ENCODE results near the gene UBE3C. TPM values are rescaled to one million over a fixed set of nuclear protein-coding genes. Genes with fewer than 3 reads are reported as not detected.

Gene UBE3C
- total RNA-seq, 1 donor: 95.9 TPM

- Histone ChIP-seq H3K27ac (ENCODE audit: low read depth, low read length) (no peak overlapping the region), H2AFZ (ENCODE audit: low read length) (no peak overlapping the region), H3K4me2 (ENCODE audit: insufficient read depth, low read length) (no peak overlapping the region), H4K20me1 (ENCODE audit: insufficient read depth, low read length) (no peaks in the 10 kb centered on the region), H3K4me3 (ENCODE audit: insufficient read depth, low read length) (no peak overlapping the region), H3K9me3 (ENCODE audit: low read depth, low read length) (no peaks in the 10 kb centered on the region), H3K4me1 (ENCODE audit: insufficient read depth, low read length) (peaks cover 9% of the 10 kb centered on the region), H3K27me3 (ENCODE audit: insufficient read depth, low read length) (no peaks in the 10 kb centered on the region), H3K36me3 (ENCODE audit: insufficient read depth, low read length) (peaks cover 44% of the 10 kb centered on the region), H3K79me2 (ENCODE audit: insufficient read depth, low read length) (no peaks in the 10 kb centered on the region)
- no peak for DNase-seq (ENCODE audit: insufficient read length, low spot score, missing footprints)
- TF ChIP-seq CTCF (IDR thresholded peaks at IDR 0.05; ENCODE audit: extremely low read depth, low read depth, low read length): no peak
Observed at GRCh38 chr7:157204134-157204533, 65.4 kb downstream of the UBE3C start.

DNA sequence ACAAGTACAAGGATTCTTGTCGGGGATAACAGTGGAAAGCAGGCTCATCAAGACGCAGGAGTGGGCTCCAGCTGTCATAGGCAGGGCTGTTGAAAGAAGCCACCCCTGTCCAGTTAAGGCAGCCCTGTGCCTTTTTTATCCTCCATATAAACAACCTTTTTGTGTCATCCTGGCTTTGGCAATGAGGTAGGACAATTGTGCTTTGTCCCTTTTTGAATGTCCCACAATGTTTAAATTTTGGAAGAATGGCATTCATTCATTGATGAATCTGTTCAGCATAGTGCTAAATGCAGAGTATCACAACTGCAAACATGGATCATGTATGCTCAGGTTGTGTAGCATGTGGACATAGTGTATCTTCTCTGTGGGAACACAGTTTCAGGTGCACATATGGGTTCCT is 66.7 kb downstream of the UBE3C start:
- H4K20me1 ChIP-seq (ENCODE audit: insufficient read depth, low read length): no peaks in the 10 kb centered on the region
- no peak overlapping the region for H2AFZ ChIP-seq (ENCODE audit: low read length)
- peaks cover 3% of the 10 kb centered on the region for H3K4me1 ChIP-seq (ENCODE audit: insufficient read depth, low read length)
- no peak overlapping the region for H3K4me3 ChIP-seq (ENCODE audit: insufficient read depth, low read length)
- no peak overlapping the region for H3K4me2 ChIP-seq (ENCODE audit: insufficient read depth, low read length)
- H3K27me3 ChIP-seq (ENCODE audit: insufficient read depth, low read length): no peaks in the 10 kb centered on the region
- H3K79me2 ChIP-seq (ENCODE audit: insufficient read depth, low read length): no peaks in the 10 kb centered on the region
- no peak for DNase-seq (ENCODE audit: insufficient read length, low spot score, missing footprints)
- H3K9me3 ChIP-seq (ENCODE audit: low read depth, low read length): no peaks in the 10 kb centered on the region
- peaks cover 45% of the 10 kb centered on the region for H3K36me3 ChIP-seq (ENCODE audit: insufficient read depth, low read length)
- no peak overlapping the region for H3K27ac ChIP-seq (ENCODE audit: low read depth, low read length)
- TF ChIP-seq CTCF (IDR thresholded peaks at IDR 0.05; ENCODE audit: extremely low read depth, low read depth, low read length): no peak

DNA sequence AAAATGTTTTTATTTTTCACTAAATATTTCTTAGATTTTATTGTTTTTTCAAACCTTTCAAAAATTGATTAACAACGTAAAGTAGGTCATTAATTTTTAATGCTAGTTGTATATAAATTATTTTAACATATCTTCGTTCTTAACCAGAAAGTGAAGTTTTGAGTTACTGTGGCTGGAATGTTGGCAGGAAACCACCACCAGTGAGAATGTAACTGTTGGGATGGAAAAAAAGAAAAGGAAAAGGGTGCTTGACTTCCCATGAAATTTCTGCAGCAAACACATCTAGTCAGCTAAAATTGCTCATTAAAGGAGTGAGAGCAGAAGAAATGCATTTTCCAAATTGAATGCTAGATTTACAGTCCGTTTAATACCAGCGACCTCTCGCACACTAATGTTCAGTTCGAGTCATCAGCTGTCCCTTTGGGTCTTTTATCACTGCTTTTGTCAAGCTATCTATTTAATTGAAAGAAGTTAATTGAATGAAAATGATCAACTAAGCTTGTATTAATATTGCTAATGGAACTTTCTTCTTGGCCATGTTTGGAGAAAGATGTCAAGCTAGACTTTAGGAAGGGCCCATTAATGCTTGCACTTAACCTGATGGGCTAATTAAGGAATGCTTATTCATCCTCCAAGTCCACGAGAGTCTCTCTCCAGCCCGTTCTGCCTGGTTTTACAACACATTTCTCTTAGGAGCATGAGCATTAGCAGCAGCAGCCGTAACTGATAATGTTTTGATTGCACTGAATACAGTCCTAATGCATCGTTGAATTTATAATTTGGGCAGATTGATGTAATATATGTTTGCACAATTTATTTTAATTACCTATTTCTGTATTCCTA is 70.1 kb downstream of the UBE3C start:
- Histone ChIP-seq H3K79me2 (ENCODE audit: insufficient read depth, low read length) (peaks cover 4% of the 10 kb centered on the region), H3K36me3 (ENCODE audit: insufficient read depth, low read length) (peaks cover 31% of the 10 kb centered on the region), H3K4me2 (ENCODE audit: insufficient read depth, low read length) (no peak overlapping the region), H3K4me1 (ENCODE audit: insufficient read depth, low read length) (peaks cover 11% of the 10 kb centered on the region), H3K4me3 (ENCODE audit: insufficient read depth, low read length) (no peak overlapping the region), H3K9me3 (ENCODE audit: low read depth, low read length) (no peaks in the 10 kb centered on the region), H4K20me1 (ENCODE audit: insufficient read depth, low read length) (no peaks in the 10 kb centered on the region), H2AFZ (ENCODE audit: low read length) (no peak overlapping the region), H3K27me3 (ENCODE audit: insufficient read depth, low read length) (no peaks in the 10 kb centered on the region), H3K27ac (ENCODE audit: low read depth, low read length) (no peak overlapping the region)
- no peak for DNase-seq (ENCODE audit: insufficient read length, low spot score, missing footprints)
- TF ChIP-seq CTCF (IDR thresholded peaks at IDR 0.05; ENCODE audit: extremely low read depth, low read depth, low read length): no peak

DNA sequence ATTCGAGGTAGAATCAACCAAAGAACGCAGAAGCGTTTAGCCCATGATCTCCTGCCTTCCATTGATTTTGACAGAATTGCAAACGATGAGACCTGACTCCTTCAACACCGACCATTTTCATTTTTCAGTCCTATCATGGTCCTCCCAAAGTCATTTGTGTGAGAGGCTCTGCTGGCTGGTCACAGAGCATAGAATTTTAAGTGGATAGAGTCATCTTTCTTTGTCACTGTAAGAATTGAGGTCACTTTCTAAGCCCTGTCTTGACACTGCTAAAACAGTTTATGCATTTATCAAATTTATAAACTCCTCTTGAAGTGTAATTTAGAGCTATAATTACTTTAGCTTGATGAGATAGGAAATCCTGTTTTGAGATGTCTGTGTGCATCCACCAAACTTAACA is 72.0 kb downstream of the UBE3C start:
- no peak for TF ChIP-seq CTCF (IDR thresholded peaks at IDR 0.05; ENCODE audit: extremely low read depth, low read depth, low read length)

More for the DNA sequence above, 72.0 kb downstream of the UBE3C start:
- Histone ChIP-seq H4K20me1 (ENCODE audit: insufficient read depth, low read length) (no peaks in the 10 kb centered on the region), H3K9me3 (ENCODE audit: low read depth, low read length) (no peaks in the 10 kb centered on the region), H3K4me3 (ENCODE audit: insufficient read depth, low read length) (no peak overlapping the region), H3K4me1 (ENCODE audit: insufficient read depth, low read length) (peaks cover 11% of the 10 kb centered on the region), H3K4me2 (ENCODE audit: insufficient read depth, low read length) (no peak overlapping the region), H3K79me2 (ENCODE audit: insufficient read depth, low read length) (peaks cover 8% of the 10 kb centered on the region), H3K36me3 (ENCODE audit: insufficient read depth, low read length) (peaks cover 23% of the 10 kb centered on the region), H3K27ac (ENCODE audit: low read depth, low read length) (peak overlapping the region; percentile 59), H2AFZ (ENCODE audit: low read length) (no peak overlapping the region), H3K27me3 (ENCODE audit: insufficient read depth, low read length) (no peaks in the 10 kb centered on the region)
- no peak for DNase-seq (ENCODE audit: insufficient read length, low spot score, missing footprints)
